ENCODE data around the gene IL22RA1.

DNA sequence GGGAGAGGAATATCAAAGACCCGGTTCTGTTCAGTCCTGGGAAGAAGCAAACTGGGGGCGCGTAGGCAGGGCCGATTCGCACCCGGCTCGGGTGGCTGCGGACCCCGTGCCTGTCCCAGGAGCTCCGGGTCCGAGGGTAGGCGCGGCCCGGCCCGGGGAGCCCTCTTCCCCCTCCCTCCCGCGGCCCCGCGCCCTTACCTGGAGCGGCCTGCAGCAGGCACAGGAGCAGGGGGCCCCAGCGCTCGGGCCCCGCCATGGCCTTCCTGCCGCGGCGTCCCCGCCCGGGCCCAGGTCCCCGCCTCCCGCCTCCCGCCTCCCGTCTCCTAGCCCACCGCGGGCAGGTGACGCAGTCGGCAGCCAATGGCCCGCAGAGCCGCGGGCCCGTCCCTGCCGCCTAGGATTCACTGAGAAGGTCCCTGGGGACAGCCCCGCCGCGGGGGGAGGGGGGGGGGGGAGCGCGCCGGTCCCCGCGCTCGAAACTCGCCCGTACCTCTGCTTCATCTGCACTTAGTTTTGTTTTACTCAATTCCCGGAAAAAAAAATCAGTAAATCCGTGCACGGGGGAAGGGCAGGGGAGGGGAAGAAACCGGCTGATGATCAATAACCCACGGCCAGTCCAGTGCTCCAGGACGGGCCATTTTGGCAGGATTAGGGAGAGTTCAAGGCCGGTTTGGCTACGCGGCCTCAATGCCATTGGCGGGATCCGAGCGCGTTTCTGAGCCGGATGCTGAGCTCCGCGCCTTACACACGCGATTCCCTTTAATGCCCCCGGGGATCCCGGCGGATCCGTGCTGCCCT is 44.3 kb upstream of the IL22RA1 start, which contains the start of gene IFNLR1:
- TF ChIP-seq CTCF (IDR thresholded peaks at IDR 0.05; ENCODE audit: poor library complexity, severe bottlenecking), result no peak
- no peak for TF ChIP-seq RAD21 (conservative IDR thresholded peaks at IDR 0.05)
- no peak for TF ChIP-seq EZH2 (IDR thresholded peaks at IDR 0.05; ENCODE audit: borderline replicate concordance, insufficient read depth, low read length, poor library complexity, severe bottlenecking)
- TF ChIP-seq EP300 (conservative IDR thresholded peaks at IDR 0.05; ENCODE audit: poor library complexity, severe bottlenecking), result no peak
